Prostate gland (tissue), 2 donors: ENCODE measurements around the gene TPM3.

Experiments used
- POLR2A ChIP-seq: fragments of 450-650 bp; IDR thresholded peaks from one replicate; pipeline ENCODE4 v1.6.1; 2016; ENCODE audit warnings: antibody characterized with exemption, mild to moderate bottlenecking
- POLR2AphosphoS5 ChIP-seq: sonication (generic); formaldehyde crosslinking; IDR thresholded peaks from one replicate; pipeline ENCODE4 v1.6.1; 2017; ENCODE audit warnings: antibody characterized with exemption
- TF ChIP-seq, protein P1 (sequence below), 4 experiments: fragments of 200-600 bp in 2 of 4; fragments of 450-650 bp in 2 of 4; sonication (generic) in 2 of 4; IDR thresholded peaks; 1 replicate in 3 of 4; 2 replicates in 1 of 4; pipeline ENCODE4 v1.5.1; 2016 to 2019; ENCODE audit warnings: antibody characterized with exemption in 4 of 4, mild to moderate bottlenecking in 2 of 4, moderate library complexity in 2 of 4

DNA sequence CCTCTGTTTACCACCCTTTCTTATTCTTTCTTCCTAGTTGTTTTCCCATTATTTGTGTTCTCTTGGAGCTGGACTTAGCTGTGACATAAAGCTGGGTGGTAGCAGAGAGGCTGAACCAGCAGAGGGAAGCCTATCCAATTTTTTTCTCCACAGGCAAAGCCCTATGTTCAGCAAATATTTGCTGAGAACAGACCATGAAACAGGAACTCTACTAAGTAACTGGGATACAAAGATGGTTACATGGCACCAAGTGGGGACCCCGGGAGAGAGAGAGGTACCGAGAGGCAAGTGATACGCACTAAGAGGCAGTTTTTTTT is 7.6 kb upstream of the TPM3 start:
- TF ChIP-seq POLR2AphosphoS5 (no peak), POLR2A (no peak)
- TF ChIP-seq, protein P1, sequence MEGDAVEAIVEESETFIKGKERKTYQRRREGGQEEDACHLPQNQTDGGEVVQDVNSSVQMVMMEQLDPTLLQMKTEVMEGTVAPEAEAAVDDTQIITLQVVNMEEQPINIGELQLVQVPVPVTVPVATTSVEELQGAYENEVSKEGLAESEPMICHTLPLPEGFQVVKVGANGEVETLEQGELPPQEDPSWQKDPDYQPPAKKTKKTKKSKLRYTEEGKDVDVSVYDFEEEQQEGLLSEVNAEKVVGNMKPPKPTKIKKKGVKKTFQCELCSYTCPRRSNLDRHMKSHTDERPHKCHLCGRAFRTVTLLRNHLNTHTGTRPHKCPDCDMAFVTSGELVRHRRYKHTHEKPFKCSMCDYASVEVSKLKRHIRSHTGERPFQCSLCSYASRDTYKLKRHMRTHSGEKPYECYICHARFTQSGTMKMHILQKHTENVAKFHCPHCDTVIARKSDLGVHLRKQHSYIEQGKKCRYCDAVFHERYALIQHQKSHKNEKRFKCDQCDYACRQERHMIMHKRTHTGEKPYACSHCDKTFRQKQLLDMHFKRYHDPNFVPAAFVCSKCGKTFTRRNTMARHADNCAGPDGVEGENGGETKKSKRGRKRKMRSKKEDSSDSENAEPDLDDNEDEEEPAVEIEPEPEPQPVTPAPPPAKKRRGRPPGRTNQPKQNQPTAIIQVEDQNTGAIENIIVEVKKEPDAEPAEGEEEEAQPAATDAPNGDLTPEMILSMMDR (IDR thresholded peaks at IDR 0.05): no peak
